NCI-H1436 treated with DMSO at 0.1 percent for 48 hours (cell line): Measurements from ENCODE around the gene UBA1.

Experiments used
- DNase-seq: peaks from one replicate; lab custom pipeline; 2025; lab: John Stamatoyannopoulos, UW

The UBA1 gene

DNA sequence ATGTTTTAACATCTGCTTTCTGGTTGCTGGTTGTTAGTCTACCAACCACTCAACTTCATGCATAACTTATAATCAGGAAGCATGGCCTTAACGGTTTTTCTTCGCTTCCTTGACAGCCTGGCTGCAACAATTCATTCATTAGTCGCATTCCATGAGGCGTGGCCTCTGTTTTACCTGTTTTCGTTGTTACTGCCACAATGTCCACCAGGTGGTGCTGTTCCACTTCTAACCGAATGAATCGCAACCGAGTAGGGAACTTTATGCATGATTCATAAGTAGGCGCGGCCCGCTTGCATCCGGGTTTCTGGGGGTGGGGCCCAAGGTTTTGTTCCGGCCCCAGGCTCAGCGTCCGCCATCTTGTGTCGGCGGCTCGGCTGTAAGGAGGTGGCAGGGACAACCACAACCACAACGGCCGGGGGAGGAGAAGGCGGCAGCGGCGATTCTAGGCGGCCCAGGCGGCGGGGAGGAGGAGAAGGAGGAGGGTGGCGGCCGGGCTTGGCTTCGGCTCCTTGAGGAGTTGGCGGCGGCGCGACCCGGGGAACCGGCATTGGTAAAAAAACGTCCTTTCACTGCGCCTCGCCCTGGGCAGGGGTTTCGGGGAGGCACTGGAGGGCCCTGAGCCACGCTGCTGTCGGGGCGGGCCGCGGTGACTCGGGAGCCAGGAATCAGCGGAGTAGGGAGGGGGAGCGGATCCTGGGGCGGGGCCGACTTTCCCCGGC, at the start of gene UBA1:
UBA1 (plus strand) TSS at position 355 of the 719 bp plus-strand sequence. CDS start 4,974 bp downstream, outside the sequence.
- peak; percentile 67 for DNase-seq

DNA sequence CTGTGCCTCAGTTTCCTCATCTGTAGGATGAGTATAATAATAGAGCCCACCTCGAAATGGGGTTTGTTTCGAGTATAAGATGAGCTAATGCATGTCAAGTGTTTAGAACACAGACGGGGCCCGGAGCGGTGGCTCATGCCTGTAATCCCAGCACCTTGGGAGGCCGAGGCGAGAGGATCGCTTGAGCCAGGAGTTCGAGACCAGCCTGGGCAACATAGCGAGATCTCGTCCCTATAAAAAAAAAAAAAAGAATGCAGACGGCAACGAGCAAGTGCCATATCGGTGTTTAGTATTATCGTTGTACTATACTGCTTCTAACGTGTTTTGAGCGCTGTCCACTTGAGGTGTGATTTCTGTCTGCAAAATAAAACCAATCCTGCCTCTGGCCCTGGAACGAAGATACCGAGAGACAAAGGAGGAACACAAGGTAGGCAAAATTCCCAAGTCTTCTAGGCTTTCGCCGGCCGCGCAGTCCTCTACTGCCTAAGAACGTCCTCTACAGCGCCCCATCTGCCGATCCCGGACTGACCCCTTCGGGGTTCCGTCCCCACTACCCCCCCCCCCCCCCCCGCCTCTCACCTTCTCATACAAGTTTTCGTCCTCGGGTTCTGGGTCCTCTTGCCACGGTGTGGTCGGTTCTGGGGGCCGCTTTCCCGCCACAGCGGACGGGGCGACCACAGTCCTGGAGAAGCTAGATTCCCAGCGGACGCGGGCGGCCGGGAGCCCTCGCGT, 49.6 kb upstream of the UBA1 start:
- no peak for DNase-seq

DNA sequence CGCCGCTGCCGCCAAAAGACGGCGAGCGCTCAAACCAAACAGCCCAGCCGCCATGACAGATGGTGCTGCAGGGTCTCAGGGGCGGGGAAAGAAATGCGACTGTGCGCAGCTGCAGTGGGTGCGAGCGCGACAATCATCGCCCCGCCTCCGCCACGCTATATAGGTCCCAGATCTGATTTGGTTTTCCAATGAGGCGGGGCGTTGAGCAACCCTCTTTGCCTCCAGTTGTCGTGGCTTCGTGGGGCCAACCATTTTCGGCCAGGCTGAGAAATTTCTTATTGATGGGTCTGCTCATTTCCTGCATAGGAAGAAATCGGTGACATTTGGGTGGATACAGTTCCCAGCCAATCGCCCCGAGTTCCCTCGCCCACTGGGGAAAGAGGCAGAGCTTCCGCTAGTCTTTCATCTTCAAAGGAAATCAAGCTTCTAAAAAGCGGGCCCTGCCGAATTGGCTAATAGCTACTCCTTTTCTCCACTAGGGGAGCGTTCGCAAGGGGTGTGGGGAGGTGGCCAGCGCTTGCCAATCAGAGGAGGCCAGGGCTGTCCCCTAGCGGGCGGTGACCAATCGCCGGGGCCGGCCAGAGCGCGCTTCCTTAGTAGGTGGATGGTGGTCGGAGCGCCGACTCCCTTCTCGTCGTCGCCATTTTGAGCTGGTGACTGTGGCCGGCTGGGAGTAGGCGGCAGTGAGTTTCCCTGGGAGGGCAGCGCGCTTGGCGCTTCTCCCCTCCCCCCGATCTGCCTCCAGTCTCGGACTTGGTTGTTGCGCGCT, 48.8 kb upstream of the UBA1 start, which contains the start of the genes NDUFB11 and RBM10:
NDUFB11 (minus strand) TSS at position 77 of the 769 bp plus-strand sequence; CDS start at position 54, 23 bp downstream.
RBM10 (plus strand) TSS at position 596 of the 769 bp plus-strand sequence. CDS start 2,261 bp downstream, outside the sequence.
- DNase-seq: peak; percentile 51

DNA sequence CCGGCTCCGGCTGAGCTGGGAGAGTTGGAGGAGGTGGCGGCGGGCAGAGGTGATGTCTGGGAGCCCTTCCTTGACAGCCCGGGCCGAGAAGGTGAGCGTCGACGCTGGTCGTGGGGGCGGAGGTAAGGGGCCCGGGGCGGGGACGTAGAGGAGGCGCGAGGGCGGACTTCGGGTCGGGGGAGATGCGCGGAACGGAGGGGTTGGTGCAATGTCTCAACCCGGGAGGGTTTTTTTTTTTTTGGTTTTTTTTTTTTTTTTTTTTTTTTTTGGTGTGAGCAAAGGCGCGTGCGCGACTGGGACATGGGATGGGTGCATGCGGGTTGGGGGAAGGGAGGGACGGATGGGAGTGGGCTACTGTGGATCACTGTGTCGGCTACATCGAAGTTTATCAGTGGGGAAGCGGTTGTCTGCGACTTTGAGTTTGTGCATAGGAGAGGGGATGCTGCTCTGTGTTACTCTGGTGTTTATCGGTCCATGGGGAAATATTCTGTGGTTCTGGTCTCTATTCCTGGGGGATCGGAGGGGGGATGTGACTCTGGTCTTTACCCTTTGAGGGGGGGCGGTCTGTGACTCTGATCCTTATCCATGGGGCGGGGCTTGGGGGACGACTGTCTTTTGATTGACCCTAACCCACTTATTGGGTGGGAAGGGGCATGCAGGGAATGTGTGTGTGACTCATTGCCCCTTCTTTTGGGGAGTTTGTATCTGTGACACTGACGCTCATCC, 48.1 kb upstream of the UBA1 start:
- no peak for DNase-seq

DNA sequence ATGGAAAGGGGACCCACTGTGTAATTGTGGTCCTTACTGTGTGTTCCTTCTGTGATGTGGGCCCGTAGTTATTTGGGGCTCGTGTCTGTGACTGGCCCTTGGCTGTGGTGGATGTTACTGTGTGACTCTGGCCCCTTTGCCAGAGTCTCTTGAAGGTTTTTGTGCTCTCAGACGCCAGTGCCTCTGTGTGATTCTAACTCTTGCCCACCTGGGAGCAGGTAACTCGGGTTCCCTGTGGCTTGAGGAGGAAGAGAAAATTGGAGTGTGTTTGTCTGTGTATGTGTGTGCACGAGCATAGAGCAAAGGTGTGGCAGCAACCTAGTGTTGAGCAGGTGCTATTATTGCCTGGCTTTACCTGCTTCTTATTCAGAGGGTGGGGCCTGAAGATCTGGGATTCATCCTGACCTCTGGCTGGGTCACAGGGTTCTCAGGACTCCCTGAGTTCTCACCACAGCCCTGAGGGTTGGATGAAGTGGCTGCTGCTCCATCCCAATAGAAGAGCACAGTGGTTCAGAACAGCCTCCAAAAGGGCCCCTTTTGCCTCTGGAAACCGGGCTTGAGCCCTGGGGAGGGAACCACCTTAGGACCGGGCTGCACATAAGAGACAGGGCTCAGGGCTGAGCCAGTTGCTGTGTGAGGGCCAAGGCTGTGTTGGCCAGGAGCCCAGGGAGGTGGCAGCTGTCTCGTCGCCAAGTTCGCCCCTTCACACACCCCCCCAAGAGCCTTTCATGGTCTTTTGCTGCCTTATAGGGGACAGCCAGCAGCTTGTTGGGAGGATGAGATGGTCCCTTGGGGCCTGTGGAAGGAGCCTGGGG, 47.3 kb upstream of the UBA1 start:
- no peak for DNase-seq

DNA sequence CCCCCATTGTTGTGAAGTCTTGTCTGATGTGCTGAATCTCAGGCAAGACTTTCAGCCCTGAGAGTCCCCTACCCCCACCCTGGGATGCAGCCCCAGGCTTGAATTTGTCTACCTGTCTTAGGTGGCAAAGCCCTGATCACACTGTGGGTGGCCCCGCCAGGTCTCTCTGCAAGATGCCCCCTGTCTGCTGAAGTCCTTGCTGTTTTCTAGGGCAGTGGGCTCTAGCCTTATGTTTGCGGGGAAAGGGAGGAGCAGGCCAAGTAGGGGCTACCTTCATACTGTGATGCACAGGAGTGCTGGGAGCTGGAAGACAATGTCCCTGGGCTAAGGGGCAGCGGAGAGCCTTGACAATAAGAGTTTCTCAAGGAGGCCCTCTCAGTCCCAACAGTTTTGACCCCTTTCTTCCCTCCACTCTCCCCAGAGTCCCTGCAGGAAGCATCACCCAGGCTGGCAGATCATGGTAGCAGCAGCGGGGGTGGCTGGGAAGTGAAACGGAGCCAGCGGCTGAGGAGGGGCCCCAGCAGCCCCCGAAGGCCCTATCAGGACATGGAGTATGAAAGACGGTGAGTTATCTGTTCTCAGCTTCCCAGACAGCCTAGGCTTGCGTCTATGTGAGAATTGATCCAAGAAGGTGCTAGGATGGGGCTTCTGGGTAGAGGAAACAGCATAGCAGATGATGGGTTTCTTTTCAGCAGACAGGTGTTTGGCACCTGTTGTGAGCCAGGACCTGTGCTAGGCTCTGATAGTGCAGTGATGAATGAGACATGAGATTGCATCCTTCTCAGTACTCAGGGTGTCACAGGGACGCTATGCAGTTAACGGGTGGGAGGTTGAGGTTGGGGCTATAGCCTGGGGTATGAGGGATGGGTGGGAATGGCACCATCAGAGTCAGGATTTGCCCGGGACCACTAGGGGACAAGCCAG, 46.4 kb upstream of the UBA1 start:
- DNase-seq: no peak

DNA sequence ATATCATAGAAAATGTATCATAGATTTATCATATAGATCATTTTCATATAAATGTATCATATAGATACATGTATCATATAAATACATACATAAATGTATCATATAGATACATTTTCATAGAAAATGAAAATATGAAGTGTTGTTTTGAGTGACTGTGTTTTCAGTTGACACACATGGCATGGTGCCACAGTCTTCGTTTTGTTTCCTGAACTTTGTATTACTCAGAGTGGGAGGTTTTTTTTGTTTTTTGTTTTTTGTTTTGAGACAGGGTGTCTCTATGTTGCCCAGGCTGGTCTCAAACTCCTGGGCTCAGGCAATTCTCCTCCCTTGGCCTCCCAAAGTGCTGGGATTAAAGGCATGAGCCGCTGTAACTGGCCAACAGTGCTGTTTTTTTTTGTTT, 44.7 kb upstream of the UBA1 start:
- no peak for DNase-seq

DNA sequence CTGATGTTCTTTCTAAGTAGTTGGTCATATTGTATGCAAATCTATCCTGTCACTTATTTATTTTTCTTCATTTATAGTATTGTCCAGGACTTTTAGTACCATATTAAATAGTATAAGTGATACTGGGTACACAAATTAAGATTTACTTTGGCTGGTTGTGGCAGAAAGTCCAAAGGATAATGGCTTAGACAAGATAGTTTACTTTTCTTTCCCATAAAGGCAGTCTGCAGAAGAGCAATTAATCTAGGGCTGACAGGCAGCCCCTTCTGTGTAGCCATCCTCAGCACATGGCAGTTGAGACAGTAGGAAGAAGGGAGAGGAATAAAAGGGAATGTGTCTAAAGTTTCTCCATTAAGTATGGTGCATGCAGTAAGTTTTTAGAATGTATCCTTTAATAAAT, 42.2 kb upstream of the UBA1 start:
- DNase-seq: no peak

DNA sequence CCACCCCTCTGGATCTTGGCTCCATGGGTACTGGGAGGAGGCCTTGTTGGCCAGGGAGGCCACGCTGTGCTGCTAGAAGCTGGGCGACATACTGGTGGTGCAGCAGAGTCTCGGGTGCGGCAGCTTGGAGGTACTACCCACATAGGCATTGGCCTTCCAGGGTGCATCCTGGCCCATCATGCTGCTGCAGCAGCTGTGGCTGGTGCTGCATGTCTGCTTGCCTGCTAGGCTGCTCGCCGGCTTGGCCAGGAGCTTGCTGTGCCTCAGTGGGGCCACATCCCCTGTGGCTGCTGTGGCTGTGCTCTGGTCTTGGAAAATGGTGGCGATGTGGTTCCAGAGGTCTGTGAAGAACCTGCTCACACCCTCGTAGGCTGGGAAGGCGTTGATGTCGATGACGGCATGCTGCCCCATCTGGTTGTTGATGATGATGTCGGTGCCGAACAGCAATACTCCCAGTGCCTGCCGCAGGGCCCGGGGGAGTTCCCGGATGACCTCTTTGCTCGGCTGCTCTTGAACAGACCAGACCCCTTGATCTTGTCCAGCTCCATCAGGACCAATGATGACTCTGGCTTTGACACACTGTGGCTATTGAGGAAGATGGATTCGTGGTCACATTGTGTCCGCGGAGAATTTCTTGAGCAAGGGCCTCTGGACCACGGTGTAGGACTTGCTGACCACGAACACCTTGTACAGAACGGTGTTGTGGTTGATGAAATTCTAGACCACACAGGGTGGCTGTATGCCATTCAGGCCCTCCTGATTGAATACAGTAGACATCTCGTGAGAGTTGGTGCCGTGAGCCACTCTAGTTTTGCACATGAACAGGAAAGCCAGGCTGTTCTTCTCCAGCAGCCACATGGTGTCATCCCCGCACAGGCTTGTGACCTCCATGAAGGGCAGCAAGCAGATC, 36.8 kb upstream of the UBA1 start:
- DNase-seq: no peak

DNA sequence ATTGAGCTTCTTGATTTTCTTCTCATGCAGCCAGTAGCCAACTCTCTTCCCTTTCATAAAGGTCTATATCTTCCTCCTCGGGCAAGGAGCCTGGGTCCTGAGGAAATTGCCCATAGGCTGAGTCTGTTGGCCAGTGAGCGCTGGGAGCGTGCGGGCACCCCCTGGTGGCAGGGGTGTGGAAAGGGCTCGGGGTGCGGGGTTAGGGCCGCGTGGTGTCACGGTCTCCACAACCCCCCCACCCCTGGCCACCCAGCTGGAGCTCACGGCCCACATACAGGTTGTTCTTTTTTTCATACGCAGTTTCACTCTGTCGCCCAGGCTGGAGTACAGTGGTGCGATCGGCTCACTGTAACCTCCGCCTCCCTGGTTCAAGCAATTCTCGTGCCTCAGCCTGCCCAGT, 35.5 kb upstream of the UBA1 start:
- DNase-seq: no peak

DNA sequence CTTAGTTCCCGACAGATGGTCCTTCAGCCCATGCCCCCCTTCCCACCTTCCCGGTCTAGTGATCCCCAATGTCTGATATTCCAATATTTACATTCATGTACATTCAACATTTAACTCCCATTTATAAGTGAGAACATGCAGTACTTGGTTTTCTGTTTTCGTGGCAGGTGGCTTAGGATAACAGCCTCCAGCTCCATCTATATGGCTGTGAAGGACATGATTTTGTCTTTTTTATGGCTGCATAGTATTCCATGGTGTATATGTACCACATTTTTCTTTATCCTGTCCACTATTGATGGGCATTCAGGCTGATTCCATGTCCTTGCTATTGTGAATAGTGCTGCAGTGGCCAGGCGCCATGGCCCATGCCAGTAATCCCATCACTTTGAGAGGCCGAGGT, 34.8 kb upstream of the UBA1 start:
- DNase-seq: no peak

DNA sequence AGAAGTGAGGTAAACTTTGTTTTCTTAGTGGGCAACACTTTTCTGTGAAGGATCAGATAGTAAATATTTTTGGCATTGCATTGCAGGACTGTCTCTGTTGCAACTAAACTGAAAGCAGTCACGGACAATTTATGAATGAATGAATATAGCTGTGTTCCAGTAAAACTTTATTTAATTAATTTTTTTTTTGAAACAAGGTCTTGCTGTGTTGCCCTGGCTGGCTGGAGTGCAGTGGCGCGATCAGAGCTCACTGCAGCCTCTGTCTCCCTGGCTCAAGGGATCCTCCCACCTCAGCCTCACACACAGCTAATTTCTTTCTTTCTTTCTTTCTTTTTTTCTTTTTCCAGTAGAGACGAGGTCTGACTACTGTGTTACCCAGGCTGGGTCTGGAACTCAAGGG, 32.8 kb upstream of the UBA1 start:
- DNase-seq: no peak

DNA sequence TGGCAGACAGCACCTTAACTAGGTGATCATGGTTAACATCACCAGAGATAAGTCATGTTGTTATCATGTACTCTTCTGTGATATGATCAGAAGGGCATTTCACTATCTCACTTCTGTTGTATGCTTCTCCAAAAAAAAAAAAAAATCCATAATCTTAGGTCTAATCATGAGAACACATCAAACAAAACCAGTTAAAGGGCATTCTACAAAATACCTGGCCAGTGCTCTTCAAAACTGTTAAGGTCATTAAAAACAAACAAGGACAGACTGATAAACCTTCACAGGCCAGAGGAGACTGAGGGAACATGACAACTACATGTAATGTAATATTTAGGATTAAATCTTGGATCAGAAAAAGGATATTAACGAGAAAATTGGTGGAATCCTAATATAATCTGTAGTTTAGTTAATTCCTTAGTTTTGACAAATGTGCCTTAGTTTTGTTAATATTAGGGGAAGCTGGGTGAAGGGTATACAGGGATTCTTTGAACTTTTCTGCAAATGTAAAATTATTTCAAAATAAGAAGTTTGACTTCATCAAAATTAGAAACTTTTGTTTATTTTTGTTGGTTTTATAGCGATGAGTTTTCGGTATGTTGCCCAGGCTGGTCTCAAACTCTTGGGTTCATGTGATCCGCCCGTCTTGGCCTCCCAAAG, 30.6 kb upstream of the UBA1 start:
- DNase-seq: no peak

DNA sequence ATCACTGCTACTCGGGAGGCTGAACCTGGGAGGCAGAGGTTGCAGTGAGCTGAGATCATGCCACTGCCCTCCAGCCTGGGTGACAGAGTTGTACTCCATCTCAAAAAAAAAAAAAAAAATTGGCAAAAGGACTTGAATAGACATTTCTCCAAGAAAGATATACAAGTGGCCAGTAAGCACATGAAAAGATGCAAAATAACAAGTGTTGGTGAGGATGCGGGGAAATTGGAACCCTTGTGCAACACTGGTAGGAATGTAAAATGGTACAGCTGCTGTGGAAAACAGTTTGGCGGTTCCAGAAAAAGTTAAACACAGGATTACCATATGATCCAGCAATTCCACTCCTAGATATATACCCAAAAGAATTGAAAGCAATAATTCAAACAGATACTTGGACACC, 29.2 kb upstream of the UBA1 start:
- no peak for DNase-seq

DNA sequence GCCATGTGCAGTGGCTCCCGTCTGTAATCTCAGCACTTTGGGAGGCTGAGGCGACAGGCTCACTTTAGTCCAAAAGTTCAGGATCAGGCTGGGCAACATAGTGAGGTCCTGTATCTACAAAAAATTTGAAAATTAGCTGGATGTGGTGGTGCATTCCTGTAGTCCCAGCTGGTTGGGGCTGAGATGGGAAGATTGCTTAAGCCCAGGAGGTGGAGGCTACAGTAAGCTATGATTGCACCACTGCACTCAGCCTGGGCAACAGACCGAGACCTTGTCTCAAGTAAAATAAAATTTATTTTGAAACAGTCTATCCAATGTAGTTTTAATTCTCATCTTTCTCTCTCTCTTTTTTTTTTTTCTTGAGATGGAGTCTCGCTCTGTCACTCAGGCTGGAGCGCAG, 27.5 kb upstream of the UBA1 start:
- DNase-seq: no peak

DNA sequence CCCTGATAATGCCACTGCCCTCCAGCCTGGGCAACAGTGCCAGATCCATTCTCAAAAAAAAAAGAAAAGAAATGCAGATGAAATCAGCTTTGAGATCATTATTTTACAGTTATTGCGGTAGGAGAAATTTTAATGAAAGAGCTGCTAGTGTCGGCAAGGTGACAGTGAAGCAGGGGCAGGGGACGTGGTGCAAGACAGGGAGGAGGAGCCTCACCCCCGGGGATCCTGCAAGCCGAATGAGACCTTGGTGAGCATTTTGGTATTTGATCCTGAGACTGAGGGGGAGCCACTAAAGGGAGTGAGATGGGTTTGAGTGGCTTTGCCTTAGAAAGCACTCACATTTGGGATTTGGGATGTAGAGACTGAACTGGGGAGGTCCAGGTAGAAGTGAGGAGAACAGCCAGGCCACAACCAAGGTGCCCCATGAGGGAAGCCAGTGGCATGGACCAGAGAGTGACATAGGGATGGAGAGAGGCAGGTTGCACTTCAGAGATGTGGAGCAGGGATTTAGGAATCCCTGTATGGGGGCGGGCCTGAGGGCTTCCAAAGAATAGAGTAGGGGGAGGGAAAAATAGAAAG, 25.0 kb upstream of the UBA1 start:
- no peak for DNase-seq

DNA sequence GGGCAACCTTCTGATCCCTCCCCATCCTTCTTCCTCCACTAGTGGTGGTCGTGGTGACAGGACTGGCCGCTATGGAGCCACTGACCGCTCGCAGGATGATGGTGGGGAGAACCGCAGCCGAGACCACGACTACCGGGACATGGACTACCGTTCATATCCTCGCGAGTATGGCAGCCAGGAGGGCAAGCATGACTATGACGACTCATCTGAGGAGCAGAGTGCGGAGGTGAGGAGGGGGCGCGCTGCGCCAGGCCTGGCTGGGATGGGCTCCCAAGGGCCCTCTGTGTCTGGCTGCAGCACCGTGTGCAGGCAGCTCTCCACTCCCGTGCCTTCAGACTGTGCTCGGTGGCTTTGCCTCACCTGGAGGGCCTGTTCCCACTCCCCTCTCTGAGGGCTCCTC, 24.4 kb upstream of the UBA1 start:
- no peak for DNase-seq
